OCI-LY3 (cell line): ENCODE results near the gene APPL2.
"Not testable (repeated sequence)": the region's sequence is repeated elsewhere in the genome, so short reads cannot be mapped to it uniquely, and the experiment has no call there.

Experiments
- H2AFZ ChIP-seq: fragments of 200-600, 300-600 bp; shearing (Covaris generic); 2 replicates; pipeline ENCODE4 v1.6.0; 2014; ENCODE audit warnings: antibody characterized with exemption, low read depth, low read length
- H3K27ac ChIP-seq: fragments of 200-600, 300-600 bp; sonication (generic); 2 replicates; pipeline ENCODE4 v1.5.1; 2014; ENCODE audit warnings: mild to moderate bottlenecking, low read length, moderate library complexity, mixed read lengths
- H3K27me3 ChIP-seq: fragments of 200-600, 300-600 bp; sonication (generic); 2 replicates; pipeline ENCODE4 v1.6.1; 2014; ENCODE audit warnings: low read depth, low read length, mixed read lengths
- H3K36me3 ChIP-seq: fragments of 200-600, 300-600 bp; sonication (generic); replicated peaks from 2 replicates; pipeline ENCODE3; 2014; ENCODE audit warnings: low read depth, low read length, mixed read lengths
- H3K4me1 ChIP-seq: fragments of 300-600, 200-600 bp; sonication (generic); 2 replicates; pipeline ENCODE4 v1.6.1; 2014; ENCODE audit warnings: low read length, mixed read lengths
- H3K4me2 ChIP-seq: fragments of 200-600, 300-600 bp; sonication (generic); 2 replicates; pipeline ENCODE4 v1.6.1; 2014; ENCODE audit warnings: low read length, mixed read lengths
- H3K4me3 ChIP-seq: fragments of 300-600, 200-600 bp; sonication (generic); 2 replicates; pipeline ENCODE4 v1.5.1; 2014; ENCODE audit warnings: antibody characterized with exemption, mild to moderate bottlenecking, low read length, moderate library complexity
- H3K79me2 ChIP-seq: fragments of 300-600, 200-600 bp; shearing (Covaris generic); 2 replicates; pipeline ENCODE4 v1.6.1; 2014; ENCODE audit warnings: mild to moderate bottlenecking, low read length, mixed read lengths
- H3K9ac ChIP-seq: fragments of 300-600, 200-600 bp; shearing (Covaris generic); 2 replicates; pipeline ENCODE4 v1.6.0; 2014; ENCODE audit warnings: mild to moderate bottlenecking, low read length, moderate library complexity
- H3K9me3 ChIP-seq: fragments of 200-600, 300-600 bp; shearing (Covaris generic); 2 replicates; pipeline ENCODE4 v1.6.1; 2014; ENCODE audit warnings: low read length, mixed read lengths; ENCODE audit not compliant: insufficient read depth
- H4K20me1 ChIP-seq: fragments of 200-600, 300-600 bp; sonication (generic); 2 replicates; pipeline ENCODE4 v1.6.1; 2016; ENCODE audit warnings: low read length, mixed read lengths; ENCODE audit not compliant: insufficient read depth
- CTCF ChIP-seq: fragments of 200-600, 300-600 bp; sonication (generic); IDR thresholded peaks from 2 replicates; pipeline ENCODE4 v1.5.1; 2014; ENCODE audit warnings: antibody characterized with exemption, low read length, low read depth
- EZH2phosphoT487 ChIP-seq: fragments of 200-600 bp; shearing (Covaris generic); IDR thresholded peaks from 2 replicates; pipeline ENCODE4 v1.6.1; 2018; ENCODE audit warnings: antibody characterized with exemption, mixed run types, low read depth

Gene APPL2

GRCh38 chr12:105261010-105261409 lies 25.0 kb upstream of the APPL2 start:
- Histone ChIP-seq H3K27me3 (peaks cover 28% of the 10 kb centered on the region), H2AFZ (no peak overlapping the region), H3K9ac (no peak overlapping the region), H3K79me2 (no peaks in the 10 kb centered on the region), H3K27ac (no peak overlapping the region), H3K4me2 (no peak overlapping the region), H4K20me1 (no peaks in the 10 kb centered on the region), H3K4me1 (peaks cover 7% of the 10 kb centered on the region; the same call in 1 of the 2 replicates), H3K4me3 (no peak overlapping the region), H3K9me3 (no peaks in the 10 kb centered on the region), H3K36me3 (no peaks in the 10 kb centered on the region)
- TF ChIP-seq CTCF = no peak
- TF ChIP-seq EZH2phosphoT487 = no peak

GRCh38 chr12:105259226-105259625 lies 23.3 kb upstream of the APPL2 start:
- no peak overlapping the region for H3K27ac ChIP-seq
- H3K4me2 ChIP-seq = no peak overlapping the region
- H3K4me1 ChIP-seq = peaks cover 7% of the 10 kb centered on the region; the same call in 1 of the 2 replicates
- TF ChIP-seq EZH2phosphoT487 (no peak), CTCF (no peak)
- H3K27me3 ChIP-seq = peaks cover 20% of the 10 kb centered on the region; the same call in 1 of the 2 replicates
- no peak overlapping the region for H2AFZ ChIP-seq
- H4K20me1 ChIP-seq = no peaks in the 10 kb centered on the region
- H3K9me3 ChIP-seq = no peaks in the 10 kb centered on the region
- no peaks in the 10 kb centered on the region for H3K79me2 ChIP-seq
- H3K9ac ChIP-seq = no peak overlapping the region
- H3K4me3 ChIP-seq = no peak overlapping the region
- no peaks in the 10 kb centered on the region for H3K36me3 ChIP-seq

GRCh38 chr12:105257321-105257728 lies 21.4 kb upstream of the APPL2 start:
- Histone ChIP-seq H3K36me3 (no peaks in the 10 kb centered on the region), H3K79me2 (no peaks in the 10 kb centered on the region), H3K9me3 (no peaks in the 10 kb centered on the region), H3K27me3 (peaks cover 24% of the 10 kb centered on the region; the same call in 1 of the 2 replicates), H2AFZ (no peak overlapping the region), H3K4me3 (no peak overlapping the region), H3K9ac (no peak overlapping the region), H3K4me1 (peaks cover 7% of the 10 kb centered on the region; the same call in 1 of the 2 replicates), H3K4me2 (no peak overlapping the region), H4K20me1 (no peaks in the 10 kb centered on the region), H3K27ac (no peak overlapping the region)
- TF ChIP-seq EZH2phosphoT487 (no peak), CTCF (no peak)

- no peaks in the 10 kb centered on the region for H3K36me3 ChIP-seq
- no peak overlapping the region for H3K4me2 ChIP-seq
- no peaks in the 10 kb centered on the region for H3K79me2 ChIP-seq
- H4K20me1 ChIP-seq = no peaks in the 10 kb centered on the region
- H3K4me1 ChIP-seq = peaks cover 7% of the 10 kb centered on the region; the same call in 1 of the 2 replicates
- peaks cover 20% of the 10 kb centered on the region; the same call in 1 of the 2 replicates for H3K27me3 ChIP-seq
- H3K27ac ChIP-seq = no peak overlapping the region
- H3K4me3 ChIP-seq = no peak overlapping the region
- H3K9me3 ChIP-seq = no peaks in the 10 kb centered on the region
- TF ChIP-seq EZH2phosphoT487 = no peak
- no peak for TF ChIP-seq CTCF
- H2AFZ ChIP-seq = no peak overlapping the region
- H3K9ac ChIP-seq = no peak overlapping the region
Measured at GRCh38 chr12:105256921-105257320, 20.9 kb upstream of the APPL2 start.

GRCh38 chr12:105256431-105256830 lies 20.5 kb upstream of the APPL2 start:
- H3K27me3 ChIP-seq = peaks cover 17% of the 10 kb centered on the region; the same call in 1 of the 2 replicates
- not testable (repeated sequence) for H3K9ac ChIP-seq, H3K79me2 ChIP-seq, H3K36me3 ChIP-seq, H2AFZ ChIP-seq, H3K4me1 ChIP-seq, H4K20me1 ChIP-seq, H3K27ac ChIP-seq, H3K4me2 ChIP-seq, H3K9me3 ChIP-seq, H3K4me3 ChIP-seq
